Measurements from ENCODE around the gene NIPAL3. TPM values are rescaled to one million over a fixed set of nuclear protein-coding genes. Genes with fewer than 3 reads are reported as not detected.

The NIPAL3 gene
- total RNA-seq, 1 experiment from 2014 or later, result 16.6 TPM

DNA sequence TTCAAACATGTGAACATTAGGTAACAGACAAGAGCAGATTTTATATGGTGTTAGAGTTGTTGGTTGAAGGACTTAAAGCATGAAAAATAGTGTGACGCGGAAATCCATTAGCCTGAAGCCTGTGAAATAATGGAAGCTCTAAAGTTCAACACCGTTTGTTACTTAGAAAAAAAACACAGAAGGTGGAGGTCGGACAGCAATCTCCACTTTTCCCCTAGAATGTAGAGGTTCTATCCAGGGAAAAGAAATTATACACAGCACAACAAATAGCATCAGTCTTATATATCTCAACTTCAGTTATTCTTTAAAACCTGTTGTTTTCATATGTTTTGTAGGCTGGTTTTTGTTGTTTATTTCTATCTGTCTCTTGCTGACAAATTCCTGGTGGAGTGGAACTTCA is 89.0 kb downstream of the NIPAL3 start:
- Histone ChIP-seq H3K4me3 (replicated peaks in 1 of 2; ENCODE audit: low read depth in 1 of 2, low read length in 2 of 2) (no peak overlapping the region), H4K20me1 (ENCODE audit: insufficient read depth) (no peaks in the 10 kb centered on the region), H3K79me2 (ENCODE audit: insufficient read depth, low read length) (no peaks in the 10 kb centered on the region), H3K4me2 (ENCODE audit: low read length) (no peak overlapping the region), H3K9me2 (ENCODE audit: insufficient read depth) (no peaks in the 10 kb centered on the region), H3K36me3 (ENCODE audit: control insufficient read depth in 1 of 2, insufficient read depth in 2 of 2, low read length in 2 of 2) (no peaks in the 10 kb centered on the region), H2AFZ (ENCODE audit: low read depth, low read length, poor library complexity, severe bottlenecking) (no peak overlapping the region), H3K27ac (ENCODE audit: low read depth, low read length) (no peak overlapping the region), H3K4me1 (ENCODE audit: control insufficient read depth in 1 of 2, insufficient read depth in 2 of 2, low read length in 2 of 2) (peaks cover 18 to 29% of the 10 kb centered on the region in 2 experiments), H3K9me3 (ENCODE audit: control insufficient read depth in 1 of 2, insufficient read depth in 1 of 2, low read depth in 1 of 2, low read length in 2 of 2) (no peaks in the 10 kb centered on the region), H3K27me3 (ENCODE audit: insufficient read depth, low read length) (no peaks in the 10 kb centered on the region), H3K9ac (ENCODE audit: low read length) (no peak overlapping the region)
- POLR2A ChIA-PET, result no interaction called here
- RAD21 ChIA-PET (ENCODE audit: low non-redundant PET in 1 of 2, low total read pairs in 2 of 2, uncharacterized antibody in 2 of 2, unreplicated experiment in 2 of 2), result no interaction called here
- ATAC-seq (no peak), DNase-seq (ENCODE audit: low read depth, low spot score) (no peak)
- intact Hi-C loops (cut with micrococcal nuclease), result no loop called here
- CTCF ChIA-PET, result interaction anchor here (0.7 to 1.8 kb wide), 3 partner anchors 89 to 331 kb away, joined by 3 to 6 read pairs (median 3); partner anchors contain the start of gene NIPAL3
- TF ChIP-seq, protein P1, sequence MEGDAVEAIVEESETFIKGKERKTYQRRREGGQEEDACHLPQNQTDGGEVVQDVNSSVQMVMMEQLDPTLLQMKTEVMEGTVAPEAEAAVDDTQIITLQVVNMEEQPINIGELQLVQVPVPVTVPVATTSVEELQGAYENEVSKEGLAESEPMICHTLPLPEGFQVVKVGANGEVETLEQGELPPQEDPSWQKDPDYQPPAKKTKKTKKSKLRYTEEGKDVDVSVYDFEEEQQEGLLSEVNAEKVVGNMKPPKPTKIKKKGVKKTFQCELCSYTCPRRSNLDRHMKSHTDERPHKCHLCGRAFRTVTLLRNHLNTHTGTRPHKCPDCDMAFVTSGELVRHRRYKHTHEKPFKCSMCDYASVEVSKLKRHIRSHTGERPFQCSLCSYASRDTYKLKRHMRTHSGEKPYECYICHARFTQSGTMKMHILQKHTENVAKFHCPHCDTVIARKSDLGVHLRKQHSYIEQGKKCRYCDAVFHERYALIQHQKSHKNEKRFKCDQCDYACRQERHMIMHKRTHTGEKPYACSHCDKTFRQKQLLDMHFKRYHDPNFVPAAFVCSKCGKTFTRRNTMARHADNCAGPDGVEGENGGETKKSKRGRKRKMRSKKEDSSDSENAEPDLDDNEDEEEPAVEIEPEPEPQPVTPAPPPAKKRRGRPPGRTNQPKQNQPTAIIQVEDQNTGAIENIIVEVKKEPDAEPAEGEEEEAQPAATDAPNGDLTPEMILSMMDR (IDR thresholded peaks at IDR 0.05 in 2 of 3, conservative IDR thresholded peaks at IDR 0.05 in 1 of 3; ENCODE audit: borderline replicate concordance in 1 of 3, insufficient read depth in 1 of 3, low read depth in 2 of 3, low read length in 2 of 3), result no peak
- TF ChIP-seq CEBPB (IDR thresholded peaks at IDR 0.05; ENCODE audit: low read depth), result no peak
- TF ChIP-seq ELF1 (IDR thresholded peaks at IDR 0.05; ENCODE audit: borderline replicate concordance, low read depth), result no peak
- TF ChIP-seq ZNF274 (IDR thresholded peaks at IDR 0.05; ENCODE audit: low read depth, low read length), result no peak
- no peak for TF ChIP-seq CBX3 (IDR thresholded peaks at IDR 0.05; ENCODE audit: low read depth)
- no peak for TF ChIP-seq YY1 (IDR thresholded peaks at IDR 0.05; ENCODE audit: extremely low read depth, insufficient replicate concordance, low read depth, low read length)
- no peak for TF ChIP-seq EZH2 (IDR thresholded peaks at IDR 0.05)
- TF ChIP-seq, protein P2, sequence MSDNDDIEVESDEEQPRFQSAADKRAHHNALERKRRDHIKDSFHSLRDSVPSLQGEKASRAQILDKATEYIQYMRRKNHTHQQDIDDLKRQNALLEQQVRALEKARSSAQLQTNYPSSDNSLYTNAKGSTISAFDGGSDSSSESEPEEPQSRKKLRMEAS (IDR thresholded peaks at IDR 0.05), result no peak
- TF ChIP-seq FOSL1 (IDR thresholded peaks at IDR 0.05; ENCODE audit: low read depth), result no peak
- no peak for TF ChIP-seq SRF (IDR thresholded peaks at IDR 0.05; ENCODE audit: low read depth)
- TF ChIP-seq JUND (IDR thresholded peaks at IDR 0.05), result no peak
- no peak for TF ChIP-seq TCF7L2 (IDR thresholded peaks at IDR 0.05; ENCODE audit: borderline replicate concordance, extremely low read depth, insufficient read depth, insufficient read length)
- TF ChIP-seq RAD21 (IDR thresholded peaks at IDR 0.05; ENCODE audit: low read depth), result no peak
- TF ChIP-seq ZFX (IDR thresholded peaks at IDR 0.05), result no peak
- BruUV-seq (replicated peaks), result no TSS peak

Measured in HCT116 (cell line).